IMR-90 (cell line): ENCODE data around the gene TMEM50B. TPM values are rescaled to one million over a fixed set of nuclear protein-coding genes. Genes with fewer than 3 reads are reported as not detected.

Experiments used
- ATAC-seq: fragments of 200-7000 bp; cut with Tn5 transposase; 2 replicates; pipeline ENCODE4 v1.9.1; 2020; ENCODE audit warnings: low read depth, mild to moderate bottlenecking, moderate library complexity
- BruUV-seq: library from RNA; stranded (reverse); fragments of 400-500 nt; replicated peaks from 2 replicates; lab custom pipeline; 2021; lab: Mats Ljungman, UMichigan
- CTCF ChIA-PET: fragments of 300-600 bp; formaldehyde crosslinking; extraction: SDS; loops from one replicate; lab custom pipeline; 2021; ENCODE audit warnings: antibody characterized with exemption; lab: Yijun Ruan, JAX
- POLR2A ChIA-PET: fragments of 300-600 bp; sonication (Branson Sonifier 250); formaldehyde crosslinking; loops from one replicate; lab custom pipeline; 2022; ENCODE audit warnings: antibody characterized with exemption; ENCODE audit not compliant: unreplicated experiment; lab: Charles Lee
- DNase-seq: peaks from one replicate; pipeline ENCODE4 v3.0.0; 2013
- H2AFZ ChIP-seq: replicated peaks from 2 replicates; pipeline ENCODE3; 2013; ENCODE audit warnings: low read length, mild to moderate bottlenecking; ENCODE audit not compliant: poor library complexity
- H2AK5ac ChIP-seq: 2 replicates; pipeline ENCODE4 v1.6.1; 2013; ENCODE audit warnings: low read depth, low read length, inconsistent platforms
- H2AK9ac ChIP-seq: replicated peaks from 2 replicates; pipeline ENCODE3; 2013; ENCODE audit warnings: mild to moderate bottlenecking, low read depth, low read length, moderate library complexity; ENCODE audit not compliant: poor library complexity
- H2BK120ac ChIP-seq: 2 replicates; pipeline ENCODE4 v1.6.1; 2013; ENCODE audit warnings: low read depth, low read length, inconsistent platforms
- H2BK15ac ChIP-seq: 3 replicates; pipeline ENCODE4 v1.6.1; 2013; ENCODE audit warnings: low read depth, low read length, inconsistent platforms
- H2BK20ac ChIP-seq: 2 replicates; pipeline ENCODE4 v1.6.1; 2013; ENCODE audit warnings: low read depth, mild to moderate bottlenecking, inconsistent platforms, low read length, moderate library complexity
- H2BK5ac ChIP-seq: 2 replicates; pipeline ENCODE4 v1.6.1; 2013; ENCODE audit warnings: mild to moderate bottlenecking, low read depth, low read length, inconsistent platforms; ENCODE audit not compliant: poor library complexity, severe bottlenecking
- H3K14ac ChIP-seq: replicated peaks from 2 replicates; pipeline ENCODE4 v1.6.1; 2013; ENCODE audit warnings: low read depth, low read length, inconsistent platforms
- H3K18ac ChIP-seq: 2 replicates; pipeline ENCODE4 v1.6.1; 2013; ENCODE audit warnings: low read depth, low read length, control low read depth
- H3K23ac ChIP-seq: 2 replicates; pipeline ENCODE4 v1.6.1; 2013; ENCODE audit warnings: low read depth, low read length, inconsistent platforms
- H3K27ac ChIP-seq: 2 replicates; pipeline ENCODE4 v1.5.1; 2013; ENCODE audit warnings: mild to moderate bottlenecking, control low read depth, low read length; ENCODE audit not compliant: insufficient read depth
- H3K27me3 ChIP-seq: 2 replicates; pipeline ENCODE4 v1.6.1; 2013; ENCODE audit warnings: low read length; ENCODE audit not compliant: control insufficient read depth, insufficient read depth
- H3K36me3 ChIP-seq: 2 replicates; pipeline ENCODE4 v1.6.1; 2013; ENCODE audit warnings: low read length, mixed read lengths; ENCODE audit not compliant: control insufficient read depth, insufficient read depth
- H3K4ac ChIP-seq: 2 replicates; pipeline ENCODE4 v1.6.1; 2013; ENCODE audit warnings: low read depth, low read length, inconsistent platforms
- H3K4me1 ChIP-seq: 2 replicates; pipeline ENCODE4 v1.6.1; 2013; ENCODE audit warnings: low read length, mixed read lengths; ENCODE audit not compliant: control insufficient read depth, insufficient read depth
- H3K4me2 ChIP-seq: 2 replicates; pipeline ENCODE4 v1.6.1; 2013; ENCODE audit warnings: low read depth, mild to moderate bottlenecking, control low read depth, low read length, moderate library complexity
- H3K4me3 ChIP-seq: 2 replicates; pipeline ENCODE4 v1.5.1; 2013; ENCODE audit warnings: low read depth, mild to moderate bottlenecking, control low read depth, low read length, moderate library complexity; ENCODE audit not compliant: insufficient read depth
- H3K56ac ChIP-seq: 2 replicates; pipeline ENCODE4 v1.6.1; 2013; ENCODE audit warnings: low read length, inconsistent platforms; ENCODE audit not compliant: insufficient read depth; ENCODE audit errors: extremely low read depth
- H3K79me1 ChIP-seq, 2 experiments: 2 replicates each; pipeline ENCODE4 v1.6.1; 2013; ENCODE audit warnings: low read length in 2 of 2, inconsistent platforms in 1 of 2, low read depth in 1 of 2
- H3K9ac ChIP-seq: 2 replicates; pipeline ENCODE4 v1.6.1; 2013; ENCODE audit warnings: low read depth, low read length, control low read depth
- H3K9me1 ChIP-seq: 2 replicates; pipeline ENCODE4 v1.6.1; 2013; ENCODE audit warnings: low read length, inconsistent platforms; ENCODE audit not compliant: insufficient read depth
- H3K9me3 ChIP-seq: 2 replicates; pipeline ENCODE4 v1.6.1; 2013; ENCODE audit warnings: low read length; ENCODE audit not compliant: control insufficient read depth, insufficient read depth
- H4K20me1 ChIP-seq: 2 replicates; pipeline ENCODE4 v1.6.1; 2013; ENCODE audit warnings: low read length, inconsistent platforms; ENCODE audit not compliant: insufficient read depth
- H4K5ac ChIP-seq: 2 replicates; pipeline ENCODE4 v1.6.1; 2013; ENCODE audit warnings: mild to moderate bottlenecking, low read depth, low read length, control low read depth
- H4K8ac ChIP-seq, 2 experiments: 2 replicates each; pipeline ENCODE4 v1.6.1; 2013; ENCODE audit warnings: low read depth in 2 of 2, low read length in 2 of 2, control low read depth in 1 of 2, inconsistent platforms in 1 of 2
- H4K91ac ChIP-seq: 2 replicates; pipeline ENCODE4 v1.6.1; 2013; ENCODE audit warnings: low read depth, low read length, inconsistent platforms; ENCODE audit not compliant: insufficient read depth
- BHLHE40 ChIP-seq: fragments of 150-350 bp; IDR thresholded peaks from 2 replicates; pipeline ENCODE4 v1.6.1; 2016; ENCODE audit warnings: mild to moderate bottlenecking, low read depth, low read length
- CEBPB ChIP-seq: IDR thresholded peaks from 2 replicates; pipeline ENCODE4 v1.6.1; 2012; ENCODE audit warnings: low read depth, low read length, improper control_type of control experiment
- CHD1 ChIP-seq: IDR thresholded peaks from 2 replicates; pipeline ENCODE4 v1.6.1; 2012; ENCODE audit warnings: low read depth, low read length, improper control_type of control experiment
- FOS ChIP-seq: fragments of 150-350 bp; IDR thresholded peaks from 2 replicates; pipeline ENCODE4 v1.6.1; 2016; ENCODE audit warnings: low read depth, low read length
- SMC3 ChIP-seq: fragments of 150-350 bp; IDR thresholded peaks from 2 replicates; pipeline ENCODE4 v1.6.1; 2016; ENCODE audit warnings: low read depth, mild to moderate bottlenecking, antibody characterized with exemption, low read length, moderate library complexity
- WGBS, 2 experiments: methylation state at CpG; one replicate each; pipeline versions ENCODE4 v1.1.5 to v1.1.7; 2013; ENCODE audit warnings: missing lambda C conversion rate in 2 of 2; ENCODE audit not compliant: insufficient read length in 1 of 2; ENCODE audit errors: extremely low coverage in 2 of 2; 5-methylcytosine and 5-hydroxymethylcytosine counted together
- dilution Hi-C: fragments of 300-500 bp; cut with HindIII; formaldehyde crosslinking; loops from one replicate; pipeline ENCODE4 v1.14.3; 2018; ENCODE audit warnings: low sequenced_read_pairs; ENCODE audit not compliant: unreplicated experiment
- in situ Hi-C: fragments of 300-500 bp; cut with MboI; formaldehyde crosslinking; loops from 3 replicates; pipeline ENCODE4 v1.14.3; 2019; ENCODE audit warnings: low sequenced_read_pairs, inconsistent platforms, mixed read lengths
- intact Hi-C: fragments of 100-400 bp; cut with micrococcal nuclease; formaldehyde crosslinking; loops from 2 replicates; pipeline ENCODE4 v1.10.0; 2022
- polyA plus RNA-seq, 3 experiments: library from polyadenylated mRNA; depleted of rRNA; stranded (reverse); fragments of >200 nt; gene quantifications; 2 replicates each; pipeline ENCODE4 v1.2.3, GENCODE V29; 2012; ENCODE audit warnings: low replicate concordance in 1 of 3
- total RNA-seq: library from RNA; depleted of rRNA; stranded (reverse); fragments of >200 nt; gene quantifications from 2 replicates; pipeline ENCODE4 v1.2.3, GENCODE V29; 2012
- TF ChIP-seq, protein P1 (sequence below): fragments of 150-350 bp; IDR thresholded peaks from 2 replicates; pipeline ENCODE4 v1.6.1; 2017; ENCODE audit warnings: mild to moderate bottlenecking, antibody characterized with exemption, low read length, low read depth
- TF ChIP-seq, protein P2 (sequence below): conservative IDR thresholded peaks from 2 replicates; pipeline ENCODE4 v1.5.1; 2012; ENCODE audit warnings: mild to moderate bottlenecking, low read depth, low read length, improper control_type of control experiment

Gene TMEM50B
- total and polyA plus RNA-seq, 2 of the 4 experiments (the other 2 are of a cell fraction): 10.9 to 25.9 TPM

DNA sequence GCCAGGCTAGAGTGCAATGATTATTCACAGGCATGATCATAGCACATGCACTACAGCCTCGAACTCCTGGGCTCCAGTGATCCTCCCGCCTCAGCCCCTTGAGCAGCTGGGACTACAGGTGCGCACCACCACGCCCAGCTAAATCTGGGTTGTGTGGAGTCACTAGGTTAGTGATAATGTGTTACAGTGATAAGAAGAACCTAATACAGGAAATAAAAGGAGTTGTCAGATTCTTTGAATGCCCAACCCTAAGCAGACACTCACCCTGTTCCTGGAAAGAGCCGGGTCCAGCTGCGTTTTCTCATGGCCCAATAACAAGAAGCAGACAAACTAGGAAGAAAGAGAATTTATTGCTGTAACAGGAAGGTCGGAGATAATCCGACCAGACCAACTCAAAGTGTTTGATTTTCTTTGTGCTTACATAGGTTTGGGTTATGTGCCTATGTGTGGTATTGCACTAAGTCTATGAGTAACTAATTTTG lies 67.8 kb downstream of the TMEM50B start:
- DNase-seq (no peak), ATAC-seq (no peak)
- H3K9me1 ChIP-seq: peaks cover 17% of the 10 kb centered on the region
- no peaks in the 10 kb centered on the region for H3K9me3 ChIP-seq
- H3K4me2 ChIP-seq: no peak overlapping the region
- no peak overlapping the region for H3K9ac ChIP-seq
- no peak overlapping the region for H2BK15ac ChIP-seq
- H3K4me3 ChIP-seq: no peak overlapping the region
- peaks cover 6% of the 10 kb centered on the region for H3K4me1 ChIP-seq
- H3K36me3 ChIP-seq: peaks cover 21% of the 10 kb centered on the region
- POLR2A ChIA-PET: no interaction called here
- in situ Hi-C loops: no loop called here
- H3K18ac ChIP-seq: no peak overlapping the region
- no peak overlapping the region for H2AK5ac ChIP-seq
- H4K8ac ChIP-seq: no peak overlapping the region
- H3K27me3 ChIP-seq: no peaks in the 10 kb centered on the region
- dilution Hi-C loops: no loop called here
- H2AK9ac ChIP-seq: no peak overlapping the region
- no peak overlapping the region for H2BK5ac ChIP-seq
- H3K27ac ChIP-seq: no peak overlapping the region
- CTCF ChIA-PET: no interaction called here
- no peak overlapping the region for H4K91ac ChIP-seq
- BruUV-seq: no TSS peak
- TF ChIP-seq, protein P1, sequence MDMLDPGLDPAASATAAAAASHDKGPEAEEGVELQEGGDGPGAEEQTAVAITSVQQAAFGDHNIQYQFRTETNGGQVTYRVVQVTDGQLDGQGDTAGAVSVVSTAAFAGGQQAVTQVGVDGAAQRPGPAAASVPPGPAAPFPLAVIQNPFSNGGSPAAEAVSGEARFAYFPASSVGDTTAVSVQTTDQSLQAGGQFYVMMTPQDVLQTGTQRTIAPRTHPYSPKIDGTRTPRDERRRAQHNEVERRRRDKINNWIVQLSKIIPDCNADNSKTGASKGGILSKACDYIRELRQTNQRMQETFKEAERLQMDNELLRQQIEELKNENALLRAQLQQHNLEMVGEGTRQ: no peak
- TF ChIP-seq FOS (no peak), SMC3 (no peak), BHLHE40 (no peak), CEBPB (no peak), CHD1 (no peak)
- TF ChIP-seq, protein P2, sequence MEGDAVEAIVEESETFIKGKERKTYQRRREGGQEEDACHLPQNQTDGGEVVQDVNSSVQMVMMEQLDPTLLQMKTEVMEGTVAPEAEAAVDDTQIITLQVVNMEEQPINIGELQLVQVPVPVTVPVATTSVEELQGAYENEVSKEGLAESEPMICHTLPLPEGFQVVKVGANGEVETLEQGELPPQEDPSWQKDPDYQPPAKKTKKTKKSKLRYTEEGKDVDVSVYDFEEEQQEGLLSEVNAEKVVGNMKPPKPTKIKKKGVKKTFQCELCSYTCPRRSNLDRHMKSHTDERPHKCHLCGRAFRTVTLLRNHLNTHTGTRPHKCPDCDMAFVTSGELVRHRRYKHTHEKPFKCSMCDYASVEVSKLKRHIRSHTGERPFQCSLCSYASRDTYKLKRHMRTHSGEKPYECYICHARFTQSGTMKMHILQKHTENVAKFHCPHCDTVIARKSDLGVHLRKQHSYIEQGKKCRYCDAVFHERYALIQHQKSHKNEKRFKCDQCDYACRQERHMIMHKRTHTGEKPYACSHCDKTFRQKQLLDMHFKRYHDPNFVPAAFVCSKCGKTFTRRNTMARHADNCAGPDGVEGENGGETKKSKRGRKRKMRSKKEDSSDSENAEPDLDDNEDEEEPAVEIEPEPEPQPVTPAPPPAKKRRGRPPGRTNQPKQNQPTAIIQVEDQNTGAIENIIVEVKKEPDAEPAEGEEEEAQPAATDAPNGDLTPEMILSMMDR: no peak
- intact Hi-C loops: no loop called here
- H3K14ac ChIP-seq: no peak overlapping the region
- WGBS, 2 experiments: 100% methylated on average over 1 of the region's 8 CpGs; no CpG with 5 or more reads in 1 of the 2 experiments
- no peak overlapping the region for H4K5ac ChIP-seq
- H4K20me1 ChIP-seq: peaks cover 82% of the 10 kb centered on the region
- no peak overlapping the region for H3K4ac ChIP-seq
- no peak overlapping the region for H2BK20ac ChIP-seq
- H3K23ac ChIP-seq: no peak overlapping the region
- H2BK120ac ChIP-seq: no peak overlapping the region
- peaks cover 38 to 74% of the 10 kb centered on the region in 2 experiments for H3K79me1 ChIP-seq
- no peak overlapping the region for H3K56ac ChIP-seq
- H2AFZ ChIP-seq: no peak overlapping the region
